ENCODE results near the gene PBX2.

PBX2 gene

GRCh38 chr6:32190054-32190851, at the start of gene PBX2:
Gene PBX2 (minus strand): TSS chr6:32190202. CDS start chr6:32189915, 287 bp downstream.
- peak; percentile 92 to 93 for DNase-seq
- no peak for TF ChIP-seq GATA1 (IDR thresholded peaks at IDR 0.05; ENCODE audit: low read depth, low read length)
- TF ChIP-seq POLR2A (IDR thresholded peaks at IDR 0.05; ENCODE audit: low read length): peak; percentile 76

GRCh38 chr6:32239462-32239861, 49.5 kb upstream of the PBX2 start:
- DNase-seq: no peak
- no peak for TF ChIP-seq POLR2A (IDR thresholded peaks at IDR 0.05; ENCODE audit: low read length)
- no peak for TF ChIP-seq GATA1 (IDR thresholded peaks at IDR 0.05; ENCODE audit: low read depth, low read length)

- peak in 1 of 2 experiments; percentile 6 for DNase-seq
- TF ChIP-seq POLR2A (IDR thresholded peaks at IDR 0.05; ENCODE audit: low read length) (no peak), GATA1 (IDR thresholded peaks at IDR 0.05; ENCODE audit: low read depth, low read length) (no peak)
These were observed 44.9 kb upstream of the PBX2 start for GRCh38 chr6:32234934-32235333.

GRCh38 chr6:32226434-32226833, 36.4 kb upstream of the PBX2 start:
- TF ChIP-seq POLR2A (IDR thresholded peaks at IDR 0.05; ENCODE audit: low read length) (no peak), GATA1 (IDR thresholded peaks at IDR 0.05; ENCODE audit: low read depth, low read length) (no peak)
- DNase-seq: no peak

GRCh38 chr6:32224696-32225095, 34.7 kb upstream of the PBX2 start:
- DNase-seq: no peak
- TF ChIP-seq GATA1 (IDR thresholded peaks at IDR 0.05; ENCODE audit: low read depth, low read length) (no peak), POLR2A (IDR thresholded peaks at IDR 0.05; ENCODE audit: low read length) (no peak)

- no peak for DNase-seq
- TF ChIP-seq POLR2A (IDR thresholded peaks at IDR 0.05; ENCODE audit: low read length) (no peak), GATA1 (IDR thresholded peaks at IDR 0.05; ENCODE audit: low read depth, low read length) (no peak)
These were observed 33.5 kb upstream of the PBX2 start, which contains the start of gene NOTCH4 for GRCh38 chr6:32223258-32224235. Gene NOTCH4 (minus strand): TSS chr6:32224067. CDS start chr6:32223928, 139 bp downstream.

- no peak for DNase-seq
- TF ChIP-seq POLR2A (IDR thresholded peaks at IDR 0.05; ENCODE audit: low read length) (no peak), GATA1 (IDR thresholded peaks at IDR 0.05; ENCODE audit: low read depth, low read length) (no peak)
These were observed 32.6 kb upstream of the PBX2 start for GRCh38 chr6:32222333-32223230.

GRCh38 chr6:32220021-32220420, 30.0 kb upstream of the PBX2 start:
- TF ChIP-seq POLR2A (IDR thresholded peaks at IDR 0.05; ENCODE audit: low read length): no peak
- no peak for TF ChIP-seq GATA1 (IDR thresholded peaks at IDR 0.05; ENCODE audit: low read depth, low read length)

GRCh38 chr6:32218167-32218566, 28.2 kb upstream of the PBX2 start:
- no peak for DNase-seq
- TF ChIP-seq GATA1 (IDR thresholded peaks at IDR 0.05; ENCODE audit: low read depth, low read length): no peak
- no peak for TF ChIP-seq POLR2A (IDR thresholded peaks at IDR 0.05; ENCODE audit: low read length)

More at GRCh38 chr6:32220021-32220420, 30.0 kb upstream of the PBX2 start:
- no peak for DNase-seq

GRCh38 chr6:32216998-32217397, 27.0 kb upstream of the PBX2 start:
- no peak for DNase-seq
- no peak for TF ChIP-seq POLR2A (IDR thresholded peaks at IDR 0.05; ENCODE audit: low read length)
- TF ChIP-seq GATA1 (IDR thresholded peaks at IDR 0.05; ENCODE audit: low read depth, low read length): no peak

- TF ChIP-seq POLR2A (IDR thresholded peaks at IDR 0.05; ENCODE audit: low read length): no peak
- no peak for TF ChIP-seq GATA1 (IDR thresholded peaks at IDR 0.05; ENCODE audit: low read depth, low read length)
- peak; percentile 20 to 55 for DNase-seq
These were observed 26.3 kb upstream of the PBX2 start for GRCh38 chr6:32216285-32216684.

GRCh38 chr6:32215617-32216016, 25.6 kb upstream of the PBX2 start:
- TF ChIP-seq POLR2A (IDR thresholded peaks at IDR 0.05; ENCODE audit: low read length): no peak
- no peak for TF ChIP-seq GATA1 (IDR thresholded peaks at IDR 0.05; ENCODE audit: low read depth, low read length)
- no peak for DNase-seq

- no peak for TF ChIP-seq GATA1 (IDR thresholded peaks at IDR 0.05; ENCODE audit: low read depth, low read length)
- TF ChIP-seq POLR2A (IDR thresholded peaks at IDR 0.05; ENCODE audit: low read length): no peak
- no peak for DNase-seq
These were observed 24.1 kb upstream of the PBX2 start for GRCh38 chr6:32214126-32214525.

Data from erythroblast (primary cell).